ENCODE data around the gene CDK3.

DNA sequence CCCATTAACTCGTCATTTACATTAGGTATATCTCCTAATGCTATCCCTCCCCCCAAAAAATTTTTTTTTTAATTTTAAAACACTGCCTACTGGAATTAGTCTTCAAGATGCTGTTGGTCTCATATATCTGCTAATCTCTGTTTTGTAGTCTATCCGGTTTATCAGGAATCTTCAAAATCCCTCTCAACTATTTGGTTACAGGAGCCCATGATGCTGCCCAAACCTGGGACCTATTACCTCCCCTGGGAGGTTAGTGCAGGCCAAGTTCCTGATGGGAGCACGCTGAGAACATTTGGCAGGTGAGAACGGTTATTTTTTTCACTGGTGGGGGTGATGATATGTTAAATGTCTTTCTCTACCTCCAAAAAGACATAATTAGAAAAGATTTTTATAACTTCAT lies 14.7 kb upstream of the CDK3 start:
- TF ChIP-seq, protein P1, sequence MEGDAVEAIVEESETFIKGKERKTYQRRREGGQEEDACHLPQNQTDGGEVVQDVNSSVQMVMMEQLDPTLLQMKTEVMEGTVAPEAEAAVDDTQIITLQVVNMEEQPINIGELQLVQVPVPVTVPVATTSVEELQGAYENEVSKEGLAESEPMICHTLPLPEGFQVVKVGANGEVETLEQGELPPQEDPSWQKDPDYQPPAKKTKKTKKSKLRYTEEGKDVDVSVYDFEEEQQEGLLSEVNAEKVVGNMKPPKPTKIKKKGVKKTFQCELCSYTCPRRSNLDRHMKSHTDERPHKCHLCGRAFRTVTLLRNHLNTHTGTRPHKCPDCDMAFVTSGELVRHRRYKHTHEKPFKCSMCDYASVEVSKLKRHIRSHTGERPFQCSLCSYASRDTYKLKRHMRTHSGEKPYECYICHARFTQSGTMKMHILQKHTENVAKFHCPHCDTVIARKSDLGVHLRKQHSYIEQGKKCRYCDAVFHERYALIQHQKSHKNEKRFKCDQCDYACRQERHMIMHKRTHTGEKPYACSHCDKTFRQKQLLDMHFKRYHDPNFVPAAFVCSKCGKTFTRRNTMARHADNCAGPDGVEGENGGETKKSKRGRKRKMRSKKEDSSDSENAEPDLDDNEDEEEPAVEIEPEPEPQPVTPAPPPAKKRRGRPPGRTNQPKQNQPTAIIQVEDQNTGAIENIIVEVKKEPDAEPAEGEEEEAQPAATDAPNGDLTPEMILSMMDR (IDR thresholded peaks at IDR 0.05), result no peak
- no peak for TF ChIP-seq POLR2A (IDR thresholded peaks at IDR 0.05)
